PC-9 (cell line): Measurements from ENCODE around the gene MS4A15. TPM values are rescaled to one million over a fixed set of nuclear protein-coding genes. Genes with fewer than 3 reads are reported as not detected.

Experiments used
- BruUV-seq: library from RNA; stranded (reverse); fragments of 400-500 nt; replicated peaks from 2 replicates; lab custom pipeline; 2021; lab: Mats Ljungman, UMichigan
- CTCF ChIA-PET: fragments of 300-600 bp; sonication (Branson Sonifier 250); formaldehyde crosslinking; loops from one replicate; lab custom pipeline; 2022; ENCODE audit warnings: antibody characterized with exemption; lab: Charles Lee
- POLR2A ChIA-PET: fragments of 300-600 bp; sonication (Branson Sonifier 250); formaldehyde crosslinking; loops from one replicate; lab custom pipeline; 2022; ENCODE audit warnings: antibody characterized with exemption; ENCODE audit not compliant: unreplicated experiment; lab: Charles Lee
- DNase-seq, 2 experiments: peaks; one replicate each; pipeline versions ENCODE4 v3.0.0 to v3.0.0-alpha.2; 2015 to 2022; ENCODE audit warnings: mixed read lengths in 1 of 2
- H2AFZ ChIP-seq: fragments of 200-600 bp; sonication (generic); 2 replicates; pipeline ENCODE4 v1.8.1; 2017; ENCODE audit warnings: antibody characterized with exemption
- H3F3A ChIP-seq: fragments of 200-600 bp; sonication (generic); 2 replicates; pipeline ENCODE4 v1.8.1; 2017; ENCODE audit warnings: antibody characterized with exemption, mild to moderate bottlenecking, low read depth; ENCODE audit not compliant: insufficient read depth
- H3K27ac ChIP-seq: fragments of 200-600 bp; sonication (generic); 2 replicates; pipeline ENCODE4 v1.6.1; 2016; ENCODE audit warnings: mixed run types
- H3K27me3 ChIP-seq: fragments of 200-600 bp; sonication (generic); 2 replicates; pipeline ENCODE4 v1.6.1; 2016; ENCODE audit warnings: low read depth, mixed run types; ENCODE audit not compliant: insufficient read depth
- H3K36me3 ChIP-seq: fragments of 200-600 bp; sonication (generic); 2 replicates; pipeline ENCODE4 v1.6.1; 2016; ENCODE audit warnings: low read depth, mixed run types
- H3K4me1 ChIP-seq: fragments of 200-600 bp; sonication (generic); replicated peaks from 2 replicates; pipeline ENCODE4 v1.6.1; 2016; ENCODE audit warnings: mixed run types; ENCODE audit not compliant: insufficient read depth
- H3K4me2 ChIP-seq: fragments of 200-600 bp; sonication (generic); 2 replicates; pipeline ENCODE4 v1.6.1; 2017; ENCODE audit warnings: mixed run types
- H3K4me3 ChIP-seq: fragments of 200-600 bp; sonication (generic); 2 replicates; pipeline ENCODE4 v1.6.1; 2016; ENCODE audit warnings: mixed run types
- H3K79me2 ChIP-seq: fragments of 200-600 bp; sonication (generic); 2 replicates; pipeline ENCODE4 v1.6.1; 2017; ENCODE audit warnings: low read depth, mixed run types
- H3K9me2 ChIP-seq: fragments of 200-600 bp; sonication (generic); 2 replicates; pipeline ENCODE4 v1.8.1; 2017; ENCODE audit warnings: mild to moderate bottlenecking; ENCODE audit not compliant: insufficient read depth
- H3K9me3 ChIP-seq: fragments of 200-600 bp; sonication (generic); 2 replicates; pipeline ENCODE4 v1.8.1; 2016; ENCODE audit warnings: low read depth; ENCODE audit not compliant: insufficient read depth
- H4K20me1 ChIP-seq: fragments of 200-600 bp; sonication (generic); 2 replicates; pipeline ENCODE4 v1.8.1; 2017; ENCODE audit not compliant: insufficient read depth
- CTCF ChIP-seq: fragments of 200-600 bp; sonication (generic); conservative IDR thresholded peaks from 2 replicates; pipeline ENCODE4 v1.6.1; 2017; ENCODE audit warnings: mixed run types, antibody characterized with exemption, mild to moderate bottlenecking, moderate library complexity
- EZH2 ChIP-seq: fragments of 200-600 bp; sonication (generic); IDR thresholded peaks from 2 replicates; pipeline ENCODE4 v1.8.0; 2017; ENCODE audit warnings: antibody characterized with exemption, low read depth
- intact Hi-C: fragments of 100-400 bp; cut with micrococcal nuclease; formaldehyde crosslinking; loops from one replicate; pipeline ENCODE4 v1.10.0; 2022; ENCODE audit not compliant: unreplicated experiment
- total RNA-seq: library from RNA; stranded (reverse); gene quantifications from 2 replicates; pipeline ENCODE4 v1.2.3, GENCODE V29; 2021

The MS4A15 gene
- total RNA-seq, 1 experiment from 2014 or later: not detected

- intact Hi-C loops: no loop called here
- BruUV-seq: no TSS peak
- CTCF ChIA-PET: no interaction called here
- H3K36me3 ChIP-seq: no peaks in the 10 kb centered on the region
- H3K27ac ChIP-seq: no peak overlapping the region
- no peaks in the 10 kb centered on the region for H3K9me3 ChIP-seq
- H3K4me3 ChIP-seq: no peak overlapping the region
- H3F3A ChIP-seq: no peaks in the 10 kb centered on the region
- peaks cover 96% of the 10 kb centered on the region for H3K27me3 ChIP-seq
- TF ChIP-seq CTCF: no peak
- no peaks in the 10 kb centered on the region for H3K9me2 ChIP-seq
- H3K4me1 ChIP-seq: no peaks in the 10 kb centered on the region
- H4K20me1 ChIP-seq: no peaks in the 10 kb centered on the region
- no peak overlapping the region for H3K4me2 ChIP-seq
- DNase-seq: no peak
- no peak overlapping the region for H2AFZ ChIP-seq
- H3K79me2 ChIP-seq: no peaks in the 10 kb centered on the region
- POLR2A ChIA-PET: no interaction called here
Observed at GRCh38 chr11:60719391-60719790, 37.3 kb upstream of the MS4A15 start.

- Histone ChIP-seq H3K9me3 (no peaks in the 10 kb centered on the region), H3K36me3 (no peaks in the 10 kb centered on the region), H3K4me1 (no peaks in the 10 kb centered on the region), H3K4me2 (no peak overlapping the region), H3F3A (no peaks in the 10 kb centered on the region), H3K4me3 (no peak overlapping the region), H2AFZ (no peak overlapping the region), H4K20me1 (no peaks in the 10 kb centered on the region), H3K27ac (no peak overlapping the region), H3K79me2 (no peaks in the 10 kb centered on the region), H3K9me2 (no peaks in the 10 kb centered on the region), H3K27me3 (peaks cover 96% of the 10 kb centered on the region)
- CTCF ChIA-PET: no interaction called here
- POLR2A ChIA-PET: no interaction called here
- no peak for DNase-seq
- BruUV-seq: no TSS peak
- TF ChIP-seq EZH2 (no peak), CTCF (no peak)
- intact Hi-C loops: no loop called here
Observed at GRCh38 chr11:60720460-60720859, 36.2 kb upstream of the MS4A15 start.

GRCh38 chr11:60724420-60724819, 32.2 kb upstream of the MS4A15 start, which contains the start of gene MS4A18:
TSS of gene MS4A18 (plus strand) at chr11:60724720.
- H4K20me1 ChIP-seq: no peaks in the 10 kb centered on the region
- H3K79me2 ChIP-seq: no peaks in the 10 kb centered on the region
- H3F3A ChIP-seq: no peaks in the 10 kb centered on the region
- H2AFZ ChIP-seq: no peak within 1 kb of the TSS
- no peak within 1 kb of the TSS for H3K4me2 ChIP-seq
- ChIA-PET POLR2A (interaction anchor here (0.7 kb wide), 1 partner anchor 71 kb away, joined by 4 read pairs; no protein-coding TSS in a partner anchor), CTCF (no interaction called here)
- no peak for TF ChIP-seq EZH2
- TF ChIP-seq CTCF: no peak
- intact Hi-C loops: no loop called here
- H3K27ac ChIP-seq: no peak within 1 kb of the TSS
- no peak for DNase-seq
- H3K9me3 ChIP-seq: no peaks in the 10 kb centered on the region
- no peaks in the 10 kb centered on the region for H3K36me3 ChIP-seq
- BruUV-seq: no TSS peak
- no peaks in the 10 kb centered on the region for H3K9me2 ChIP-seq
- H3K27me3 ChIP-seq: peaks cover 95% of the 10 kb centered on the region
- no peak within 1 kb of the TSS for H3K4me3 ChIP-seq
- no peaks in the 10 kb centered on the region for H3K4me1 ChIP-seq
